Measurements from ENCODE around the gene PDXK.

DNA sequence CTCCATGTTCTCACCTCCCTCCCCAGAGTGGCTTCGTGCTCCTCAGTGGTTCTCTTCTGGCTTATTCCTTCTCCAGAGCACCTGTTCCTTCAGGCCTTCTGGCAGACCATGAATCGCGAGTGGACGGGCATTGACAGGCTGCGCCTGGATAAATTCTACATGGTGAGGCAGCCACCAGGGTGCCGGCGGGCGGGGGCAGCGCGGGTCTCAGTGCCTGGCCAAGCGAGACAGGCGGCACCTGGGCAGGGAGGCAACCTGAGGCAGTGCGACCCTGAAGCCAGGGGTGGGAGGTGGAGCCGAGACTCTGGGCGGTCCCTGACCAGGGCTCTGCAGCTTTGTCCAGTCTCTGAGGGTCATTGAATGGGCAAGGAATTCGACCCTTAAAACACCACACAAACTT lies 74.3 kb downstream of the PDXK start:
- TF ChIP-seq, protein P1, sequence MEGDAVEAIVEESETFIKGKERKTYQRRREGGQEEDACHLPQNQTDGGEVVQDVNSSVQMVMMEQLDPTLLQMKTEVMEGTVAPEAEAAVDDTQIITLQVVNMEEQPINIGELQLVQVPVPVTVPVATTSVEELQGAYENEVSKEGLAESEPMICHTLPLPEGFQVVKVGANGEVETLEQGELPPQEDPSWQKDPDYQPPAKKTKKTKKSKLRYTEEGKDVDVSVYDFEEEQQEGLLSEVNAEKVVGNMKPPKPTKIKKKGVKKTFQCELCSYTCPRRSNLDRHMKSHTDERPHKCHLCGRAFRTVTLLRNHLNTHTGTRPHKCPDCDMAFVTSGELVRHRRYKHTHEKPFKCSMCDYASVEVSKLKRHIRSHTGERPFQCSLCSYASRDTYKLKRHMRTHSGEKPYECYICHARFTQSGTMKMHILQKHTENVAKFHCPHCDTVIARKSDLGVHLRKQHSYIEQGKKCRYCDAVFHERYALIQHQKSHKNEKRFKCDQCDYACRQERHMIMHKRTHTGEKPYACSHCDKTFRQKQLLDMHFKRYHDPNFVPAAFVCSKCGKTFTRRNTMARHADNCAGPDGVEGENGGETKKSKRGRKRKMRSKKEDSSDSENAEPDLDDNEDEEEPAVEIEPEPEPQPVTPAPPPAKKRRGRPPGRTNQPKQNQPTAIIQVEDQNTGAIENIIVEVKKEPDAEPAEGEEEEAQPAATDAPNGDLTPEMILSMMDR (conservative IDR thresholded peaks at IDR 0.05; ENCODE audit: low read depth, low read length), result no peak
- TF ChIP-seq EZH2 (IDR thresholded peaks at IDR 0.05; ENCODE audit: borderline replicate concordance, low read depth, low read length, poor library complexity, severe bottlenecking), result no peak

Measured in A673 (cell line).